ENCODE measurements around the gene RNF223. TPM values are rescaled to one million over a fixed set of nuclear protein-coding genes. Genes with fewer than 3 reads are reported as not detected.

The RNF223 gene
- total and polyA plus RNA-seq, 8 donors: 1.4 to 8.1 (median 3.4) TPM; not detected in 3

GRCh38 chr1:1121611-1122077, 47.5 kb upstream of the RNF223 start:
- Histone ChIP-seq H3K27me3 (peaks cover 0 to 53% (median 0%) of the 10 kb centered on the region in 3 donors), H3K27ac (peak overlapping the region in 1 of 5 donors; percentile 63), H3K4me1 (peaks cover 37 to 62% (median 54%) of the 10 kb centered on the region in 4 donors), H3K9me3 (no peaks in the 10 kb centered on the region), H3K36me3 (no peaks in the 10 kb centered on the region), H3K4me3 (peak overlapping the region in 3 of 4 donors; percentile 29 to 38 (median 31))
- TF ChIP-seq POLR2A (IDR thresholded peaks at IDR 0.05) (no peak), POLR2AphosphoS5 (IDR thresholded peaks at IDR 0.05) (no peak), CTCF (IDR thresholded peaks at IDR 0.05) (no peak), EP300 (IDR thresholded peaks at IDR 0.05) (no peak)
- no peak for DNase-seq
- intact Hi-C loops (cut with DNase I; ENCODE audit: low total_unique reads): loop anchor here (5.0 to 10.0 kb wide), 3 partner anchors 51 to 173 kb away; partner anchors contain the start of gene TTLL10
- 19 to 70% (median 36%) methylated on average over 2 to 15 of the region's 15 CpGs for WGBS, 5 donors

- no peak for TF ChIP-seq CTCF (IDR thresholded peaks at IDR 0.05)
- no peak for TF ChIP-seq POLR2A (IDR thresholded peaks at IDR 0.05)
- no peak for TF ChIP-seq EP300 (IDR thresholded peaks at IDR 0.05)
- TF ChIP-seq POLR2AphosphoS5 (IDR thresholded peaks at IDR 0.05): no peak
- peak in 1 of 2 donors; percentile 9 for DNase-seq
- Histone ChIP-seq H3K4me3 (no peak overlapping the region), H3K4me1 (peaks cover 38 to 59% (median 53%) of the 10 kb centered on the region in 4 donors), H3K9me3 (no peaks in the 10 kb centered on the region), H3K27ac (no peak overlapping the region), H3K27me3 (peaks cover 0 to 56% (median 0%) of the 10 kb centered on the region in 3 donors), H3K36me3 (no peaks in the 10 kb centered on the region)
- intact Hi-C loops (cut with DNase I; ENCODE audit: low total_unique reads): loop anchor here (5.0 to 10.0 kb wide), 3 partner anchors 51 to 174 kb away; partner anchors contain the start of gene TTLL10
- 65 to 78% (median 71%) methylated on average over 18 to 25 of the region's 25 CpGs for WGBS, 5 donors
Observed at GRCh38 chr1:1120866-1121591, 46.9 kb upstream of the RNF223 start.

DNA sequence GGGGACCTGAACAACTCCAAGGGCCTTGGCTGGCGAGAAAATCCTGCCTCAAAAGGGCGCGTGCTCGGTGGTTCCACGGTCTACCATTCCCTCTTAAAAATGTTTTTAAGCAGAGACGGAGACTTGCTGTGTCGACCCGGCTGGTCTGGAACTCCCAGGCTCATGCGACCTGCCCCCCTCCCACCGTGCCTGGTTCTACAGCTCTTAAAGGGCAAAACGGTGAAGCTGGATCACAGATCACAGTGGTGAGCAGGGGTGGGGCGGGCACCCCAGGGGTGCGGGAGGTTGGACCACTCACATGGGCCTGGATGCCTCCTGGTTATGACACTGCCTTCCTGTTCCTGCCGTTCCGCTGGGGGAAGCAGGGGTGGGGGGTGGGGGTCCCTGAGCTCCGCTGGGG, 46.0 kb upstream of the RNF223 start:
- Histone ChIP-seq H3K36me3 (no peaks in the 10 kb centered on the region), H3K27ac (no peak overlapping the region), H3K9me3 (no peaks in the 10 kb centered on the region), H3K4me3 (no peak overlapping the region), H3K4me1 (peaks cover 31 to 54% (median 48%) of the 10 kb centered on the region in 4 donors), H3K27me3 (peaks cover 0 to 56% (median 0%) of the 10 kb centered on the region in 3 donors)
- no peak for DNase-seq
- intact Hi-C loops (cut with DNase I; ENCODE audit: low total_unique reads): loop anchor here (5.0 to 10.0 kb wide), 3 partner anchors 52 to 175 kb away; partner anchors contain the start of gene TTLL10
- TF ChIP-seq POLR2A (IDR thresholded peaks at IDR 0.05) (no peak), POLR2AphosphoS5 (IDR thresholded peaks at IDR 0.05) (no peak), CTCF (IDR thresholded peaks at IDR 0.05) (no peak), EP300 (IDR thresholded peaks at IDR 0.05) (no peak)
- 61 to 82% (median 64%) methylated on average over 11 to 16 of the region's 16 CpGs for WGBS, 5 donors

GRCh38 chr1:1119272-1119890, 45.3 kb upstream of the RNF223 start:
- Histone ChIP-seq H3K4me1 (peaks cover 29 to 54% (median 50%) of the 10 kb centered on the region in 4 donors), H3K27ac (no peak overlapping the region), H3K4me3 (no peak overlapping the region), H3K27me3 (peaks cover 0 to 56% (median 0%) of the 10 kb centered on the region in 3 donors), H3K9me3 (no peaks in the 10 kb centered on the region), H3K36me3 (no peaks in the 10 kb centered on the region)
- 79 to 83% (median 81%) methylated on average over 19 to 20 of the region's 20 CpGs for WGBS, 5 donors
- no peak for DNase-seq
- intact Hi-C loops (cut with DNase I; ENCODE audit: low total_unique reads): no loop called here
- TF ChIP-seq CTCF (IDR thresholded peaks at IDR 0.05) (no peak), POLR2AphosphoS5 (IDR thresholded peaks at IDR 0.05) (no peak), EP300 (IDR thresholded peaks at IDR 0.05) (no peak), POLR2A (IDR thresholded peaks at IDR 0.05) (no peak)

Measured in stomach (tissue), 9 donors.